Measurements from ENCODE around the gene KSR1.
"Not testable (repeated sequence)": the region's sequence is repeated elsewhere in the genome, so short reads cannot be mapped to it uniquely, and the experiment has no call there.

KSR1 gene

GRCh38 chr17:27669136-27669535 lies 212.9 kb downstream of the KSR1 start:
- no peak for DNase-seq

GRCh38 chr17:27669850-27670249 lies 213.6 kb downstream of the KSR1 start:
- no peak for DNase-seq

- DNase-seq = no peak
Observed at GRCh38 chr17:27670791-27671590, 214.7 kb downstream of the KSR1 start.

GRCh38 chr17:27671591-27671910 lies 215.3 kb downstream of the KSR1 start:
- DNase-seq = no peak

GRCh38 chr17:27671977-27672480 lies 215.8 kb downstream of the KSR1 start:
- DNase-seq = not testable (repeated sequence)

- no peak for DNase-seq
Observed at GRCh38 chr17:27674335-27674734, 218.1 kb downstream of the KSR1 start.
